ENCODE measurements around the gene DNMT1.
A peak's percentile ranks its signal among the peaks of the same experiment; 100 is the strongest.

The DNMT1 gene

DNA sequence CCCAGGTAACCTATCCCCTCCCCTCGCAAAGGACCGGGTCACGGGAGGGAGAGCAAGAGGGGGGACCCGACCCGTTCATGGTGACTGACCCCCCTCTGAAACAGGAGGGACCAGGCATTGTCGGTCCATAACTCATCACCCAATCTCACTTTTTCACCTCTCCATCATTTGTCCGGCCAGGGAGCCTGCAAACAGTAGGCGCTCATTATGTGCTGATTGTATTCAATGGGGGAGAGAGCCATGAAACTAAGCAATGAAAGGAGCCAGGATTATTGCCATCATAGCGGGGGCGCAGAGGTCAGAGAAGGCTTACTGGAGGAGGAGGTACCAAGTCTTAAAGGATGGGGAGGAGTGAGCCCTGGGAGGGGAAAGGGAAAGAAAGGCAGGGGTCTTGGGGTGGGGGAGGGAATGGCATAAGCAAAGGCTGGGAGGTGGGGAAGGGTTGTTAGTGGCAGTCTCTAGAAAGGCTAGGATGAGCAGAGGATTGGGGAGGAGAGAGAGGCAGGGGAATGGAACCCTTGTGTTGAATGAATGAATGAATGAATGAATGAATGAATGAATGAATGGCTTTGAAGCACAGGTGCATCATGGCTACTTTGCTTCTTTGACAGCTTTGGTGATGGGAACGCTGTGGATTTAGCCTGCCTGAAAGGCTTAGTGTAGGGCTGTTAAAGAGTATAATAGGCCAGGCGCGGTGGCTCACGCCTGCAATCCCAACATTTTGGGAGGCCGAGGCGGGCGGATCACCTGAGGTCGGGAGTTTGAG, 107.3 kb downstream of the DNMT1 start:
- no peak for DNase-seq (ENCODE audit: low spot score)
- TF ChIP-seq, protein P1, sequence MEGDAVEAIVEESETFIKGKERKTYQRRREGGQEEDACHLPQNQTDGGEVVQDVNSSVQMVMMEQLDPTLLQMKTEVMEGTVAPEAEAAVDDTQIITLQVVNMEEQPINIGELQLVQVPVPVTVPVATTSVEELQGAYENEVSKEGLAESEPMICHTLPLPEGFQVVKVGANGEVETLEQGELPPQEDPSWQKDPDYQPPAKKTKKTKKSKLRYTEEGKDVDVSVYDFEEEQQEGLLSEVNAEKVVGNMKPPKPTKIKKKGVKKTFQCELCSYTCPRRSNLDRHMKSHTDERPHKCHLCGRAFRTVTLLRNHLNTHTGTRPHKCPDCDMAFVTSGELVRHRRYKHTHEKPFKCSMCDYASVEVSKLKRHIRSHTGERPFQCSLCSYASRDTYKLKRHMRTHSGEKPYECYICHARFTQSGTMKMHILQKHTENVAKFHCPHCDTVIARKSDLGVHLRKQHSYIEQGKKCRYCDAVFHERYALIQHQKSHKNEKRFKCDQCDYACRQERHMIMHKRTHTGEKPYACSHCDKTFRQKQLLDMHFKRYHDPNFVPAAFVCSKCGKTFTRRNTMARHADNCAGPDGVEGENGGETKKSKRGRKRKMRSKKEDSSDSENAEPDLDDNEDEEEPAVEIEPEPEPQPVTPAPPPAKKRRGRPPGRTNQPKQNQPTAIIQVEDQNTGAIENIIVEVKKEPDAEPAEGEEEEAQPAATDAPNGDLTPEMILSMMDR (IDR thresholded peaks at IDR 0.05; ENCODE audit: extremely low read depth, insufficient read depth, missing control alignments): no peak
- in situ Hi-C loops (cut with MboI; ENCODE audit: low pct_unique_long_range_greater_than_20kb, low sequenced_read_pairs, unreplicated experiment): no loop called here

DNA sequence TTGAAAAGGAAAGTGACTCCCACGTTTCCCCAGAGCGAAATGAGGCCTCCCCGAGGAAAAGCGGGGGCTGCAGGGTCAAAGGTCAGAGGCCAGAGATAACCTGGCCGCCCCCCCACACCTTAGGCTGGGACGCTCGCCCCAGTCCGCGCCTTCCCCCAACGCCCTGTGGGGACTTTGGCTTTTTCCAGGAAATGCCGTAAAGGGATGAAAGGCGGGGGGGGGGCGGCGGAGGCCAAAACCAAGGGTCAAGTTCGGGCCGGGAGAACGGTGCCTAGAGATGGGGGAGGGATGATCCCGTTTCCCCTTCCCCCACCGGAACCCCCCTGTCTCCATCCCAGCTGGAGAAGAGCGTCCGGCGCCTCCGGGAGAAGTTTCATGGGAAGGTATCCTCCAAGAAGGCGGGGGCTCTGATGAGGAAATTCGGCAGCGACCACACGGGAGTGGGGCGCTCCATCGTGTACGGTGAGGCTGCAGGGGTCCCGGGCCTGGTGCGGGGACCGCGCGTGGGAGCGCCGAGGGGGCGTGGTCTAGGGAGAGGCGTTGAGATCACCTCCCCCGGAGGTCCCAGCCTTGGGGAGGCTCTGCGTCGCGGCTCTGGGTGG, 108.1 kb downstream of the DNMT1 start:
- in situ Hi-C loops (cut with MboI; ENCODE audit: low pct_unique_long_range_greater_than_20kb, low sequenced_read_pairs, unreplicated experiment): no loop called here
- TF ChIP-seq, protein P1 (IDR thresholded peaks at IDR 0.05; ENCODE audit: extremely low read depth, insufficient read depth, missing control alignments): no peak
- no peak for DNase-seq (ENCODE audit: low spot score)

DNA sequence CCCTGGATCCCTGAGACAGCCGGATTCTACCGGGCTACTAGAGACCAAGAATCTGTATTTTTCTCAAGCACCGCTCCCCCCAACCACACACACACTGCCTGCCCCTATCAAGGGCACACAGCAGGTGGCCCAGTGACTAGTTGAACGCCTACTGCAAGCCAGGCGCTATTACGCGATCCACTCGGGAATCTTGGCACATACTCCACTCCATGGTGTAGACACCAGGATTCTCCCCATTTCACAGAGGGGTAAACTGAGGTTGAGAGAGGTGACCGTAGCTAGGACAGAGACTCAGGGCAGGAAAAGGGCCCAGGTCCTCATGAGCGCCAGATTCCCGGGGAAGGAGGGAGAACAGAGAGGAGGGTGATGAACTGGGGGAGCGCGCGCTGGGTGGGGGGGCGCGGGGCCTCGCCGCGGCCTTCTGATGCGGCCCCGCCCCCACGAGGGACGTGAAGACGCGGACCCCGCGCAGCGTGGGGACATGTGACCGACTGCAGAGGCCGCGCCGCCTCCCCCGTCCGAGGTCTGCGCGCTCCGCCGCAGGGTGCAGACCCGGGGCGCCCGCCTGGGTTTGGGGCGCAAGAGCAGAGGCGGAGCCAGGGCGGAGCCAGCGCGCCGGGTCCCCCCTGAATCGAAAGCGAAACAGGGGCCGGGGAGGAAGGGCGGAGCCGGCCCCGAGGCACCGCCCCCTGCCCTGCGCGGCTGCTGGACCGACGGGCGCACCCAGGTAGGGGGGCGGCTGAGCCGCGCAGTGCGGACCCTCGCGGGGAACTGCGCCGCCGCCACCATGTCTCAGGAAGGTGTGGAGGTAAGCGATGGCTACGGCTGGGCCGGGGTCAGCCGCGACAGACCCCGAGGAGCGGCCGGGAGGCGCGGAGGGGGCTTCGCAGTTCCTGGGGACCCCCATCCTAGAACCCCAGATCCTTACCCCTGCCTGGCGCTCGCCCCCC, 108.8 kb downstream of the DNMT1 start, which contains the start of gene SHFL:
TSS of gene SHFL (plus strand) at position 677 of the 950 bp plus-strand sequence. CDS start at position 788, 111 bp downstream.
- TF ChIP-seq, protein P1 (IDR thresholded peaks at IDR 0.05; ENCODE audit: extremely low read depth, insufficient read depth, missing control alignments): no peak
- DNase-seq (ENCODE audit: low spot score): peak; percentile 97
- in situ Hi-C loops (cut with MboI; ENCODE audit: low pct_unique_long_range_greater_than_20kb, low sequenced_read_pairs, unreplicated experiment): no loop called here

DNA sequence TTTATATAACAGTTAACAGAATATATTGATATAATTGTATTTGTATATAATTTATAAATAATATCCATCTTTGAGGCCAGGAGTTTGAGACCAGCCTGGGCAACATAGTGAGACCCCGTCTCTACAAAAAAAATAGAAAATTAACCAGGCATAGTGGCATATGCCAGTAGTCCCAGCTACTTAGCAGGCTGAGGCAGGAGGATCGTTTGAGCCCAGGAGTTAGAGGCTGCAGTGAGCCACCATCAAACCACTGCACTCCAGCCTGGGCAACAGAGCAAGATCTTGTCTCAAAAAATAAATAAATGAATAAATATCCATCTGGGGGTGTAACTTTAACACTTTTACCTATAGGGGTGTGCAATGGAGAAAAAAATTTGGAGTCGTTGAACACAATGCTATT, 110.0 kb downstream of the DNMT1 start:
- in situ Hi-C loops (cut with MboI; ENCODE audit: low pct_unique_long_range_greater_than_20kb, low sequenced_read_pairs, unreplicated experiment): no loop called here
- no peak for DNase-seq (ENCODE audit: low spot score)
- TF ChIP-seq, protein P1 (IDR thresholded peaks at IDR 0.05; ENCODE audit: extremely low read depth, insufficient read depth, missing control alignments): no peak

DNA sequence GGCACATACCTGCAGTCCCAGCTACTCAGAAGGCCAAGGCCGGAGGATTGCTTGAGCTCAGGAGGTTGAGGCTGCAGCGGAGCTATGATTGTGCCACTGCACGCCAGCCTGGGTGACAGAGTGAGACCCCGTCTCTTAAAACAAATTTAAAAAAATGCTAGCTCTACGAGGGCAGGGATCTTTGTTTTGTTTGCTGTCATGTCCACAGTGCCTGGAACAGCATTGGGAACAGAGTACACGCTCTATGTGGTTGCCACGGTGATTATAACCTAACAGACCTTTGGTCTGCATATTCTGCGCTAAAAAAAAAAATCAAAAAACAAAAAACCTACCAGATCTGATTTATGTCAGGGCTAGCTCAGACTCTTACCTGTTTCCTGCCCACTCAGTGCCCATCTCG, 110.8 kb downstream of the DNMT1 start:
- no peak for DNase-seq (ENCODE audit: low spot score)
- TF ChIP-seq, protein P1 (IDR thresholded peaks at IDR 0.05; ENCODE audit: extremely low read depth, insufficient read depth, missing control alignments): no peak
- in situ Hi-C loops (cut with MboI; ENCODE audit: low pct_unique_long_range_greater_than_20kb, low sequenced_read_pairs, unreplicated experiment): no loop called here

All from GM13977 (cell line).